Prostate gland (tissue), 2 donors: ENCODE data around the gene UMODL1.

Experiments used
- POLR2A ChIP-seq: fragments of 450-650 bp; IDR thresholded peaks from one replicate; pipeline ENCODE4 v1.6.1; 2016; ENCODE audit warnings: antibody characterized with exemption, mild to moderate bottlenecking
- POLR2AphosphoS5 ChIP-seq: sonication (generic); formaldehyde crosslinking; IDR thresholded peaks from one replicate; pipeline ENCODE4 v1.6.1; 2017; ENCODE audit warnings: antibody characterized with exemption
- TF ChIP-seq, protein P1 (sequence below), 4 experiments: fragments of 200-600 bp in 2 of 4; fragments of 450-650 bp in 2 of 4; sonication (generic) in 2 of 4; IDR thresholded peaks; 1 replicate in 3 of 4; 2 replicates in 1 of 4; pipeline ENCODE4 v1.5.1; 2016 to 2019; ENCODE audit warnings: antibody characterized with exemption in 4 of 4, mild to moderate bottlenecking in 2 of 4, moderate library complexity in 2 of 4

DNA sequence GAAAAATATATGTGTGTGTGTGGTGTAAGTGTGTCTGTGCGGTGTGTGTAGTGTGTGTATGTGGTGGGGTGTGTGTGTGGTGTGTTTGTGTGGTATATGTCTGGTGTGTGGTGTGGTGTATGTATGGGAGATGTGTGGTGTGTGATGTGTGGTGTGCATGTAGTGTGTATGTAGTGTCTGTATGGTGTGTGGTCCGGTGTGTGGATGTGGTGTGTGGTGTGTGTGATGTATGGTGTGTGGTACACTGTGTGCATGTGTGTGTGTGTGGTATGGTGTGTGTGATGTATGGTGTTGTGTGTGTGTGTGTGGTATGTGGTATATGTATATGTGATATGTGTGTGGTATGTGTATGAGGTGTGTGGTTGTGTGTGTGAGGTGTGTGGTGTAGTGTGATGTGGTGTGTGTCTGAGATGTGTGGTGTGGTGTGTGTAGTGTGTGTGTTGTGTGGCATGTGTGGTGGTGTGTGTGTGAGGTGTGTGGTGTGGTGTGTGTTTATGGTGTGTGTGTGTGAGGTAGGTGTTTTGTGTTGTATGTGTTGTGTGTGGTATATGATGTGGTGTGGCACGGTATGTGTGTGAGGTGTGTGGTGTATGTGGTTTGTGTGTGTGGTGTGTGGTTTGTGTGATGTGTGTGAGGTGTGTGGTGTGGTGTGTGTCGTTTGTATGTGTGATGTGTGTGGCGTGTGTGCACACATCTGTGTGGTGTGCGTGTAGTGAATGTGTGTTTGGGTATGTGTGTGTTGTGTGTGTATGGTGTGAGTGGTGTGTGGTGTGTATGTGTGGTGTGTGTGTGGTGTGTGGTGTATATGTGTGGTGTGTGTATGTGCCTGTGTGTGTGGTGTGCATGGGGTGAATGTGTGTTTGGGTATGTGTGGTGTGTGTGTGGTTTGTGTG is 112.5 kb downstream of the UMODL1 start:
- TF ChIP-seq, protein P1, sequence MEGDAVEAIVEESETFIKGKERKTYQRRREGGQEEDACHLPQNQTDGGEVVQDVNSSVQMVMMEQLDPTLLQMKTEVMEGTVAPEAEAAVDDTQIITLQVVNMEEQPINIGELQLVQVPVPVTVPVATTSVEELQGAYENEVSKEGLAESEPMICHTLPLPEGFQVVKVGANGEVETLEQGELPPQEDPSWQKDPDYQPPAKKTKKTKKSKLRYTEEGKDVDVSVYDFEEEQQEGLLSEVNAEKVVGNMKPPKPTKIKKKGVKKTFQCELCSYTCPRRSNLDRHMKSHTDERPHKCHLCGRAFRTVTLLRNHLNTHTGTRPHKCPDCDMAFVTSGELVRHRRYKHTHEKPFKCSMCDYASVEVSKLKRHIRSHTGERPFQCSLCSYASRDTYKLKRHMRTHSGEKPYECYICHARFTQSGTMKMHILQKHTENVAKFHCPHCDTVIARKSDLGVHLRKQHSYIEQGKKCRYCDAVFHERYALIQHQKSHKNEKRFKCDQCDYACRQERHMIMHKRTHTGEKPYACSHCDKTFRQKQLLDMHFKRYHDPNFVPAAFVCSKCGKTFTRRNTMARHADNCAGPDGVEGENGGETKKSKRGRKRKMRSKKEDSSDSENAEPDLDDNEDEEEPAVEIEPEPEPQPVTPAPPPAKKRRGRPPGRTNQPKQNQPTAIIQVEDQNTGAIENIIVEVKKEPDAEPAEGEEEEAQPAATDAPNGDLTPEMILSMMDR (IDR thresholded peaks at IDR 0.05): no peak
- TF ChIP-seq POLR2A (no peak), POLR2AphosphoS5 (no peak)
